Liver (tissue), 9 donors: Measurements from ENCODE around the gene ANKRD33B. TPM values are rescaled to one million over a fixed set of nuclear protein-coding genes. Genes with fewer than 3 reads are reported as not detected.

Source experiments
- DNase-seq: peaks from one replicate; pipeline ENCODE4 v3.0.0-alpha.2; 2017; ENCODE audit warnings: low spot score
- H3K27ac ChIP-seq, 2 donors: one replicate each; pipeline ENCODE4 v1.7.0; 2013; ENCODE audit warnings: inconsistent platforms in 2 of 2, low read length in 2 of 2, control low read depth in 1 of 2, low read depth in 1 of 2, mild to moderate bottlenecking in 1 of 2
- H3K27me3 ChIP-seq, 4 donors: one replicate each; pipeline versions ENCODE4 v1.6.1 to v1.7.0; 2013; ENCODE audit warnings: low read length in 3 of 4, inconsistent platforms in 1 of 4, mild to moderate bottlenecking in 1 of 4, moderate library complexity in 1 of 4; ENCODE audit not compliant: control insufficient read depth in 4 of 4, insufficient read depth in 4 of 4
- H3K36me3 ChIP-seq, 4 donors: one replicate each; pipeline versions ENCODE4 v1.6.1 to v1.7.0; 2013; ENCODE audit warnings: low read length in 3 of 4, mild to moderate bottlenecking in 3 of 4, low read depth in 1 of 4, moderate library complexity in 1 of 4; ENCODE audit not compliant: control insufficient read depth in 4 of 4, insufficient read depth in 3 of 4
- H3K4me1 ChIP-seq, 4 donors: one replicate each; pipeline versions ENCODE4 v1.6.1 to v1.7.0; 2013; ENCODE audit warnings: low read length in 3 of 4, mild to moderate bottlenecking in 3 of 4, moderate library complexity in 1 of 4; ENCODE audit not compliant: control insufficient read depth in 4 of 4, insufficient read depth in 4 of 4
- H3K4me3 ChIP-seq, 3 donors: one replicate each; pipeline versions ENCODE4 v1.6.1 to v1.7.0; 2013; ENCODE audit warnings: low read length in 3 of 3, control low read depth in 1 of 3, low read depth in 1 of 3, mild to moderate bottlenecking in 1 of 3
- H3K9ac ChIP-seq, 2 donors: one replicate each; pipeline ENCODE4 v1.7.0; 2013; ENCODE audit warnings: low read length in 2 of 2, mild to moderate bottlenecking in 2 of 2, moderate library complexity in 2 of 2, control low read depth in 1 of 2, low read depth in 1 of 2
- H3K9me3 ChIP-seq, 4 donors: one replicate each; pipeline versions ENCODE4 v1.6.1 to v1.7.0; 2013; ENCODE audit warnings: low read length in 3 of 4; ENCODE audit not compliant: control insufficient read depth in 4 of 4
- ATF3 ChIP-seq: IDR thresholded peaks from 2 replicates; pipeline ENCODE4 v1.6.1; 2016; ENCODE audit warnings: antibody characterized with exemption
- EGR1 ChIP-seq, 2 donors: IDR thresholded peaks; 2 replicates each; pipeline ENCODE4 v1.6.1; 2016 to 2018; ENCODE audit warnings: antibody characterized with exemption in 2 of 2, low read depth in 2 of 2
- FOXA1 ChIP-seq: IDR thresholded peaks from 2 replicates; pipeline ENCODE4 v1.6.1; 2016; ENCODE audit warnings: antibody characterized with exemption
- FOXA2 ChIP-seq: IDR thresholded peaks from 2 replicates; pipeline ENCODE4 v1.6.1; 2016; ENCODE audit warnings: antibody characterized with exemption
- GABPA ChIP-seq, 2 donors: IDR thresholded peaks in 1 of 2; conservative IDR thresholded peaks in 1 of 2; 2 replicates each; pipeline ENCODE4 v1.6.1; 2016; ENCODE audit warnings: antibody characterized with exemption in 2 of 2, mild to moderate bottlenecking in 1 of 2, moderate library complexity in 1 of 2
- HNF4A ChIP-seq, 2 donors: conservative IDR thresholded peaks; 2 replicates each; pipeline ENCODE4 v1.6.1; 2016; ENCODE audit warnings: antibody characterized with exemption in 2 of 2, mild to moderate bottlenecking in 2 of 2
- HNF4G ChIP-seq: IDR thresholded peaks from 2 replicates; pipeline ENCODE4 v1.6.1; 2016; ENCODE audit warnings: antibody characterized with exemption
- JUND ChIP-seq, 2 donors: IDR thresholded peaks; 2 replicates each; pipeline ENCODE4 v1.6.1; 2016; ENCODE audit warnings: antibody characterized with exemption in 2 of 2
- MAX ChIP-seq: IDR thresholded peaks from 2 replicates; pipeline ENCODE4 v1.6.1; 2016; ENCODE audit warnings: antibody characterized with exemption
- NR2F2 ChIP-seq: IDR thresholded peaks from 2 replicates; pipeline ENCODE4 v1.6.1; 2016; ENCODE audit warnings: antibody characterized with exemption
- RAD21 ChIP-seq, 2 donors: IDR thresholded peaks; 2 replicates each; pipeline ENCODE4 v1.6.1; 2016; ENCODE audit warnings: antibody characterized with exemption in 2 of 2, mild to moderate bottlenecking in 2 of 2
- RXRA ChIP-seq, 2 donors: IDR thresholded peaks; 2 replicates each; pipeline ENCODE4 v1.6.1; 2017 to 2018; ENCODE audit warnings: antibody characterized with exemption in 2 of 2, mild to moderate bottlenecking in 1 of 2
- SP1 ChIP-seq: IDR thresholded peaks from 2 replicates; pipeline ENCODE4 v1.6.1; 2018; ENCODE audit warnings: antibody characterized with exemption, mild to moderate bottlenecking
- YY1 ChIP-seq: IDR thresholded peaks from 2 replicates; pipeline ENCODE4 v1.6.1; 2016; ENCODE audit warnings: antibody characterized with exemption, mild to moderate bottlenecking
- WGBS: extraction: QIAGEN DNeasy Blood & Tissue Kit; methylation state at CpG from one replicate; pipeline ENCODE4 v1.1.7; 2013; 5-methylcytosine and 5-hydroxymethylcytosine counted together
- polyA plus RNA-seq, 2 donors: library from polyadenylated mRNA; stranded (reverse) in 1 of 2; unstranded in 1 of 2; fragments of 200-250 nt in 1 of 2; fragments of >200 nt in 1 of 2; fragmentation: Nextera tagmentation in 1 of 2; extraction: Ambion mirVana in 1 of 2; gene quantifications; one replicate each; pipeline versions ENCODE4 v1.2.1 to v1.2.3, GENCODE V29; 2013 to 2015
- total RNA-seq, 2 donors: library from RNA; depleted of rRNA; stranded (reverse); fragments of >200 nt; gene quantifications; one replicate each; pipeline ENCODE4 v1.2.3, GENCODE V29; 2014
- TF ChIP-seq, protein P1 (sequence below): IDR thresholded peaks from 2 replicates; pipeline ENCODE4 v1.6.1; 2016; ENCODE audit warnings: antibody characterized with exemption
- TF ChIP-seq, protein P2 (sequence below): IDR thresholded peaks from 2 replicates; pipeline ENCODE4 v1.6.1; 2016; ENCODE audit warnings: antibody characterized with exemption, mild to moderate bottlenecking
- donor health status: healthy.
- donor health status: healthy.
- donor health status: healthy.
- donor health status: healthy.
- donor health status: healthy.

The ANKRD33B gene
- total and polyA plus RNA-seq, 4 donors: 0.09 to 1.9 (median 0.25) TPM; not detected in 1

GRCh38 chr5:10704949-10705621, 141.2 kb downstream of the ANKRD33B start:
- H3K4me1 ChIP-seq: peaks cover 5 to 20% (median 11%) of the 10 kb centered on the region in 4 donors
- WGBS: 79% methylated on average over 10 of the region's 10 CpGs
- H3K9me3 ChIP-seq: no peaks in the 10 kb centered on the region
- TF ChIP-seq HNF4A (conservative IDR thresholded peaks at IDR 0.05) (no peak), JUND (IDR thresholded peaks at IDR 0.05) (peak; percentile 65 to 70), EGR1 (IDR thresholded peaks at IDR 0.05; ENCODE audit: low read depth in 2 of 2) (peak in 1 of 2 donors; percentile 17), MAX (peak; percentile 48), FOXA2 (no peak), RAD21 (IDR thresholded peaks at IDR 0.05) (no peak), GABPA (IDR thresholded peaks at IDR 0.05 in 1 of 2, conservative IDR thresholded peaks at IDR 0.05 in 1 of 2) (no peak)
- no peak overlapping the region for H3K4me3 ChIP-seq
- H3K36me3 ChIP-seq: peaks cover 0 to 3% (median 0%) of the 10 kb centered on the region in 4 donors
- no peak overlapping the region for H3K9ac ChIP-seq
- H3K27me3 ChIP-seq: no peaks in the 10 kb centered on the region
- no peak for DNase-seq
- H3K27ac ChIP-seq: peak overlapping the region in 1 of 2 donors; percentile 6

DNA sequence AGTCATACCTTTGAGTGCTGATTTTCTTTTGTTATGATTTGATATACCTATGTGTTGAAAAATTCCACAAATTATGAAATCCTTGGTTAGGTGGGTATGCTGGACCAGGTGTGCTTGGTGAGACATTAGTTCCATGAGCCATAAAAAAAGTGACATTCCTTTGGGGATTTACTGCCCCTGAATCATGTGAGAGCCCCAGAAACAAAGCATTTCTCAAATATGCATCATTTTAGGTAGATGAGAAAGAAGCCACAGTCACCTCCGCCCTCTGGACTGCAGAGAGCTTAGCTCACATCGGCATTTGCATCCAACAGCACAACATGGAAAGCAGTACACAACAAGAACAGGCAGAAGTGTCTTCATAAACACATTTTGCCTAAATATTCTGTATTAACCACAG, 141.9 kb downstream of the ANKRD33B start:
- peaks cover 5 to 20% (median 11%) of the 10 kb centered on the region in 4 donors for H3K4me1 ChIP-seq
- no peak overlapping the region for H3K27ac ChIP-seq
- DNase-seq: no peak
- H3K9me3 ChIP-seq: no peaks in the 10 kb centered on the region
- H3K4me3 ChIP-seq: no peak overlapping the region
- no peak overlapping the region for H3K9ac ChIP-seq
- peaks cover 0 to 4% (median 0%) of the 10 kb centered on the region in 4 donors for H3K36me3 ChIP-seq
- H3K27me3 ChIP-seq: no peaks in the 10 kb centered on the region
- whole genome bisulfite sequencing: 96% methylated on average over 2 of the region's 2 CpGs
- TF ChIP-seq FOXA1 (no peak), MAX (no peak), EGR1 (IDR thresholded peaks at IDR 0.05; ENCODE audit: low read depth in 2 of 2) (no peak), YY1 (no peak), HNF4A (conservative IDR thresholded peaks at IDR 0.05) (no peak), RXRA (IDR thresholded peaks at IDR 0.05) (no peak), ATF3 (no peak), SP1 (no peak), JUND (IDR thresholded peaks at IDR 0.05) (no peak), RAD21 (IDR thresholded peaks at IDR 0.05) (no peak), FOXA2 (no peak), NR2F2 (no peak), HNF4G (no peak)
- TF ChIP-seq, protein P1, sequence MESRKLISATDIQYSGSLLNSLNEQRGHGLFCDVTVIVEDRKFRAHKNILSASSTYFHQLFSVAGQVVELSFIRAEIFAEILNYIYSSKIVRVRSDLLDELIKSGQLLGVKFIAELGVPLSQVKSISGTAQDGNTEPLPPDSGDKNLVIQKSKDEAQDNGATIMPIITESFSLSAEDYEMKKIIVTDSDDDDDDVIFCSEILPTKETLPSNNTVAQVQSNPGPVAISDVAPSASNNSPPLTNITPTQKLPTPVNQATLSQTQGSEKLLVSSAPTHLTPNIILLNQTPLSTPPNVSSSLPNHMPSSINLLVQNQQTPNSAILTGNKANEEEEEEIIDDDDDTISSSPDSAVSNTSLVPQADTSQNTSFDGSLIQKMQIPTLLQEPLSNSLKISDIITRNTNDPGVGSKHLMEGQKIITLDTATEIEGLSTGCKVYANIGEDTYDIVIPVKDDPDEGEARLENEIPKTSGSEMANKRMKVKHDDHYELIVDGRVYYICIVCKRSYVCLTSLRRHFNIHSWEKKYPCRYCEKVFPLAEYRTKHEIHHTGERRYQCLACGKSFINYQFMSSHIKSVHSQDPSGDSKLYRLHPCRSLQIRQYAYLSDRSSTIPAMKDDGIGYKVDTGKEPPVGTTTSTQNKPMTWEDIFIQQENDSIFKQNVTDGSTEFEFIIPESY: no peak

- Histone ChIP-seq H3K4me3 (no peak overlapping the region), H3K27me3 (no peaks in the 10 kb centered on the region), H3K36me3 (peaks cover 0 to 4% (median 0%) of the 10 kb centered on the region in 4 donors), H3K4me1 (peaks cover 5 to 20% (median 11%) of the 10 kb centered on the region in 4 donors), H3K9ac (no peak overlapping the region), H3K27ac (no peak overlapping the region), H3K9me3 (no peaks in the 10 kb centered on the region)
- 88% methylated on average over 4 of the region's 4 CpGs for WGBS
- TF ChIP-seq JUND (IDR thresholded peaks at IDR 0.05): no peak
- TF ChIP-seq, protein P2, sequence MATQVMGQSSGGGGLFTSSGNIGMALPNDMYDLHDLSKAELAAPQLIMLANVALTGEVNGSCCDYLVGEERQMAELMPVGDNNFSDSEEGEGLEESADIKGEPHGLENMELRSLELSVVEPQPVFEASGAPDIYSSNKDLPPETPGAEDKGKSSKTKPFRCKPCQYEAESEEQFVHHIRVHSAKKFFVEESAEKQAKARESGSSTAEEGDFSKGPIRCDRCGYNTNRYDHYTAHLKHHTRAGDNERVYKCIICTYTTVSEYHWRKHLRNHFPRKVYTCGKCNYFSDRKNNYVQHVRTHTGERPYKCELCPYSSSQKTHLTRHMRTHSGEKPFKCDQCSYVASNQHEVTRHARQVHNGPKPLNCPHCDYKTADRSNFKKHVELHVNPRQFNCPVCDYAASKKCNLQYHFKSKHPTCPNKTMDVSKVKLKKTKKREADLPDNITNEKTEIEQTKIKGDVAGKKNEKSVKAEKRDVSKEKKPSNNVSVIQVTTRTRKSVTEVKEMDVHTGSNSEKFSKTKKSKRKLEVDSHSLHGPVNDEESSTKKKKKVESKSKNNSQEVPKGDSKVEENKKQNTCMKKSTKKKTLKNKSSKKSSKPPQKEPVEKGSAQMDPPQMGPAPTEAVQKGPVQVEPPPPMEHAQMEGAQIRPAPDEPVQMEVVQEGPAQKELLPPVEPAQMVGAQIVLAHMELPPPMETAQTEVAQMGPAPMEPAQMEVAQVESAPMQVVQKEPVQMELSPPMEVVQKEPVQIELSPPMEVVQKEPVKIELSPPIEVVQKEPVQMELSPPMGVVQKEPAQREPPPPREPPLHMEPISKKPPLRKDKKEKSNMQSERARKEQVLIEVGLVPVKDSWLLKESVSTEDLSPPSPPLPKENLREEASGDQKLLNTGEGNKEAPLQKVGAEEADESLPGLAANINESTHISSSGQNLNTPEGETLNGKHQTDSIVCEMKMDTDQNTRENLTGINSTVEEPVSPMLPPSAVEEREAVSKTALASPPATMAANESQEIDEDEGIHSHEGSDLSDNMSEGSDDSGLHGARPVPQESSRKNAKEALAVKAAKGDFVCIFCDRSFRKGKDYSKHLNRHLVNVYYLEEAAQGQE: no peak
- TF ChIP-seq FOXA2: no peak
- no peak for TF ChIP-seq YY1
- no peak for TF ChIP-seq ATF3
- TF ChIP-seq MAX: no peak
- TF ChIP-seq, protein P1: no peak
- no peak for DNase-seq
These were observed 142.5 kb downstream of the ANKRD33B start for GRCh38 chr5:10706326-10706725.
